ENCODE data around the gene PSMA3. TPM values are rescaled to one million over a fixed set of nuclear protein-coding genes. Genes with fewer than 3 reads are reported as not detected.

PSMA3 gene
- total RNA-seq, 3 donors from 2014 or later (not counting 1 experiment from before 2014, with no cell fraction given): 107 to 120 (median 115) TPM

DNA sequence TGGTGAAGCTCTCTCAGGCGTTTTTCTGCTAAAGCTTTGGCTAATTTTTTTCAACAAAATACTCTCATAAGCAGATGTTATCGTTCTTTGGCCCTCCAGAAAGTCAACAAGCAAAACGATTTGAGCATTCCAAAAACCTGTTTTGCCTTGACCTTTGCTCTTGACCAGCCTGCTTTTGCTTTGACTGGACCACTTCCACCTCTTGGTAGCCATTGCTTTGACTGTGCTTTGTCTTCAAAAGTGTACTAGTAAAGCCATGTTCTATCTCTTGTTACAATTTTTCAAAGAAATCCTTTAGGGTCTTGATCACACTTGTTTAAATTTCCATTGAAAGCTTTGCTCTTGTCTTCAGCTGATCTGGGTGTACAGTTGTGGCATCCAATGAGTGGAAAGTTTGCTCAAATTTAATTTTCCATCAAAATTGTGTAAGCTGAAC, 43.0 kb downstream of the PSMA3 start:
- ATAC-seq (no peak), DNase-seq (no peak)
- intact Hi-C loops (cut with micrococcal nuclease): no loop called here
- H3K4me3 ChIP-seq (ENCODE audit: low read length): no peak overlapping the region
- TF ChIP-seq, protein P1, sequence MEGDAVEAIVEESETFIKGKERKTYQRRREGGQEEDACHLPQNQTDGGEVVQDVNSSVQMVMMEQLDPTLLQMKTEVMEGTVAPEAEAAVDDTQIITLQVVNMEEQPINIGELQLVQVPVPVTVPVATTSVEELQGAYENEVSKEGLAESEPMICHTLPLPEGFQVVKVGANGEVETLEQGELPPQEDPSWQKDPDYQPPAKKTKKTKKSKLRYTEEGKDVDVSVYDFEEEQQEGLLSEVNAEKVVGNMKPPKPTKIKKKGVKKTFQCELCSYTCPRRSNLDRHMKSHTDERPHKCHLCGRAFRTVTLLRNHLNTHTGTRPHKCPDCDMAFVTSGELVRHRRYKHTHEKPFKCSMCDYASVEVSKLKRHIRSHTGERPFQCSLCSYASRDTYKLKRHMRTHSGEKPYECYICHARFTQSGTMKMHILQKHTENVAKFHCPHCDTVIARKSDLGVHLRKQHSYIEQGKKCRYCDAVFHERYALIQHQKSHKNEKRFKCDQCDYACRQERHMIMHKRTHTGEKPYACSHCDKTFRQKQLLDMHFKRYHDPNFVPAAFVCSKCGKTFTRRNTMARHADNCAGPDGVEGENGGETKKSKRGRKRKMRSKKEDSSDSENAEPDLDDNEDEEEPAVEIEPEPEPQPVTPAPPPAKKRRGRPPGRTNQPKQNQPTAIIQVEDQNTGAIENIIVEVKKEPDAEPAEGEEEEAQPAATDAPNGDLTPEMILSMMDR (IDR thresholded peaks at IDR 0.05): no peak
- no peaks in the 10 kb centered on the region for H3K9me3 Mint-ChIP-seq
- H3K27me3 Mint-ChIP-seq (ENCODE audit: low read depth in 2 of 2): no peaks in the 10 kb centered on the region
- no peaks in the 10 kb centered on the region for H3K27me3 ChIP-seq (ENCODE audit: control insufficient read depth, insufficient read depth, low read length)
- peaks cover 41% of the 10 kb centered on the region for H3K36me3 Mint-ChIP-seq
- H3K4me3 Mint-ChIP-seq: no peak overlapping the region
- 90% methylated on average over 3 of the region's 3 CpGs for WGBS (ENCODE audit: insufficient coverage)
- no peak overlapping the region for H3K27ac ChIP-seq (ENCODE audit: low read length)
- H3K4me1 Mint-ChIP-seq: peaks cover 58 to 59% of the 10 kb centered on the region in 2 donors
- no peaks in the 10 kb centered on the region for H3K9me3 ChIP-seq (ENCODE audit: control insufficient read depth, insufficient read depth, low read length)
- H3K4me1 ChIP-seq (ENCODE audit: control insufficient read depth, insufficient read depth, low read length): no peaks in the 10 kb centered on the region
- peaks cover 81% of the 10 kb centered on the region for H3K36me3 ChIP-seq (ENCODE audit: control insufficient read depth, insufficient read depth, low read length)
- H3K27ac Mint-ChIP-seq: peak overlapping the region; percentile 4 to 67

DNA sequence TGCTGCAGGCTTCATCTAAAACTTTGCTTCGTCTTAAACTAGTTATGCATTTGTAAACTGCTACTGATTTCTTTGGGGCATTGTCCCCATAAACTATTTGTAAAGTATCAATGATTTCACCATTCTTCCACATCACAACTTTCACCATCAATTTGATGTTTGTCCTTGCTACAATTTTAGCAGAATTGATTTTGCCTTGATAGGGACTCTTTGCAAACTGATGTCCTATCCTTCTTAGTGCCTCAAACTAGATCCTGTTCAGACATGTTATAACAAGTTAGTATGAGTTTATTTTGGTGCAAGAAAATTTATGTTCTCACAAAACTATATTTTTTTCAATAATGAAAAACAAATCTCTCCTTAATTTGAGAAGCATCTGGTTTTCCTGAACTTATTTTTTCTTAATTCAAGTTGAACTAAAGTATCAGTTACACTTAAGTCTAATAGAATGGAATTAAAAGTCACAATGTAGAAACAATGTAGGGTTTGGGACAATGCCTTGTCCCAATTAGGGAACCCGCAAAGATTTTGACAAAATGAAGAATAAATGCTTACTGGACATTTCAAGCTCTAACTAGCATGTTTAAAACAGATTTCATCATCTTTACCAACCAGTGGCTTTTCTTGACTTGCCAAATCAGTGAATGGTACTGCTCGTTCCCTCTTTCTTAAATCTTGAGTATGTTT, 43.6 kb downstream of the PSMA3 start:
- Mint-ChIP-seq H3K4me1 (peaks cover 56 to 59% of the 10 kb centered on the region in 2 donors), H3K27ac (peak overlapping the region; percentile 4 to 67), H3K36me3 (peaks cover 43% of the 10 kb centered on the region), H3K9me3 (no peaks in the 10 kb centered on the region), H3K27me3 (ENCODE audit: low read depth in 2 of 2) (no peaks in the 10 kb centered on the region), H3K4me3 (no peak overlapping the region)
- 67% methylated on average over 3 of the region's 3 CpGs for WGBS (ENCODE audit: insufficient coverage)
- TF ChIP-seq, protein P1 (IDR thresholded peaks at IDR 0.05): no peak
- Histone ChIP-seq H3K36me3 (ENCODE audit: control insufficient read depth, insufficient read depth, low read length) (peaks cover 79% of the 10 kb centered on the region), H3K4me3 (ENCODE audit: low read length) (no peak overlapping the region), H3K27ac (ENCODE audit: low read length) (no peak overlapping the region), H3K9me3 (ENCODE audit: control insufficient read depth, insufficient read depth, low read length) (no peaks in the 10 kb centered on the region), H3K4me1 (ENCODE audit: control insufficient read depth, insufficient read depth, low read length) (no peaks in the 10 kb centered on the region), H3K27me3 (ENCODE audit: control insufficient read depth, insufficient read depth, low read length) (no peaks in the 10 kb centered on the region)
- intact Hi-C loops (cut with micrococcal nuclease): no loop called here
- DNase-seq (no peak), ATAC-seq (no peak)

DNA sequence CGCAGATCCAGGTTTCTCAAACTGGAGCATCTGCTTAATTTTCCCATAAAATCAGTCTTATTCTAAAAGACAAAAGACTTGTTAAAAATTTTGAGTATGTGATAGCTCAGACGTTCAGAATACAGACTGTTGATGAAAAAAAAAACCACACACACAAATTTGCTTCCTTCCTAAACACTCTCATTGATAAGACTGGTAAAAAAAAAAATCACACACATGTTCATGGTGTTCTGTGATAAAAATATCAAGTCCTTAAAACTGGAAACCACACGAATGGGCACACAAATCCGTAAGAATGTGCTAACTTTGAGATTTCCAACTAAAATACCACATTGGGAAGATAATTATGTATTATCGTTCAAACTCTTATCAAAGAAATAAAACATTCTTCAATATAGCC, 47.0 kb downstream of the PSMA3 start:
- Histone ChIP-seq H3K4me1 (ENCODE audit: control insufficient read depth, insufficient read depth, low read length) (peaks cover 7% of the 10 kb centered on the region), H3K27ac (ENCODE audit: low read length) (no peak overlapping the region), H3K36me3 (ENCODE audit: control insufficient read depth, insufficient read depth, low read length) (peaks cover 65% of the 10 kb centered on the region), H3K27me3 (ENCODE audit: control insufficient read depth, insufficient read depth, low read length) (no peaks in the 10 kb centered on the region), H3K4me3 (ENCODE audit: low read length) (no peak overlapping the region), H3K9me3 (ENCODE audit: control insufficient read depth, insufficient read depth, low read length) (no peaks in the 10 kb centered on the region)
- Mint-ChIP-seq H3K4me1 (peaks cover 51 to 69% of the 10 kb centered on the region in 2 donors), H3K9me3 (no peaks in the 10 kb centered on the region), H3K27me3 (ENCODE audit: low read depth in 2 of 2) (no peaks in the 10 kb centered on the region), H3K36me3 (peaks cover 28% of the 10 kb centered on the region), H3K4me3 (no peak overlapping the region), H3K27ac (peak overlapping the region; percentile 24 to 64)
- DNase-seq (no peak), ATAC-seq (no peak)
- no CpG with 5 or more reads among the region's 5 CpGs for WGBS (ENCODE audit: insufficient coverage)
- intact Hi-C loops (cut with micrococcal nuclease): no loop called here
- TF ChIP-seq, protein P1 (IDR thresholded peaks at IDR 0.05): no peak

DNA sequence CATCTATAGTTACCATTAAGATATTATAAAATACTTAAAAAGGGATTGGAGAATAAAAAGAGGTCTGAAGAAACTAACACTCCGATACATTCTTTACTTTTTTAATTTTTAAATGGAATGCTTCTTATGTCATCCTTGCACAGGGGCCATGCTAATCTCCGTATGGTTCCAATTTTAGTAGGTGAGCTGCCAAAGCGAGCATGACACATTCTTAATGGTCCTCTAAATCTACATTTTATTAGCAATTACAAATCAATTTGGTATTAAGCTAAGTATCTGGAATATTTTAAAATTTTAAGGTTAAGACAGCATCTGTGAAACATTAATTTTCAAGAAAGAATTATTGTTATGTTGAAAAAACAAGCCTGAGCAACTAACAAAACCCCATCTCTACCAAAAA, 47.5 kb downstream of the PSMA3 start:
- Histone ChIP-seq H3K27me3 (ENCODE audit: control insufficient read depth, insufficient read depth, low read length) (no peaks in the 10 kb centered on the region), H3K9me3 (ENCODE audit: control insufficient read depth, insufficient read depth, low read length) (no peaks in the 10 kb centered on the region), H3K27ac (ENCODE audit: low read length) (no peak overlapping the region), H3K4me3 (ENCODE audit: low read length) (no peak overlapping the region), H3K36me3 (ENCODE audit: control insufficient read depth, insufficient read depth, low read length) (peaks cover 61% of the 10 kb centered on the region), H3K4me1 (ENCODE audit: control insufficient read depth, insufficient read depth, low read length) (peaks cover 7% of the 10 kb centered on the region)
- H3K4me1 Mint-ChIP-seq: peaks cover 51 to 69% of the 10 kb centered on the region in 2 donors
- no peaks in the 10 kb centered on the region for H3K9me3 Mint-ChIP-seq
- ATAC-seq: no peak
- H3K4me3 Mint-ChIP-seq: no peak overlapping the region
- no peaks in the 10 kb centered on the region for H3K27me3 Mint-ChIP-seq (ENCODE audit: low read depth in 2 of 2)
- TF ChIP-seq, protein P1 (IDR thresholded peaks at IDR 0.05): no peak
- H3K27ac Mint-ChIP-seq: peak overlapping the region in 1 of 2 donors; percentile 63
- peaks cover 28% of the 10 kb centered on the region for H3K36me3 Mint-ChIP-seq
- no peak for DNase-seq
- intact Hi-C loops (cut with micrococcal nuclease): no loop called here
- WGBS (ENCODE audit: insufficient coverage): 89% methylated on average over 2 of the region's 3 CpGs
